Upper lobe of left lung (tissue), 4 donors: Measurements from ENCODE around the gene ARHGEF6.

Experiments
- POLR2A ChIP-seq, 4 donors: fragments of 450-650 bp; IDR thresholded peaks; one replicate each; pipeline ENCODE4 v1.5.1; 2016 to 2017; ENCODE audit warnings: antibody characterized with exemption in 4 of 4, mild to moderate bottlenecking in 2 of 4
- POLR2AphosphoS5 ChIP-seq, 2 donors: sonication (generic); formaldehyde crosslinking; IDR thresholded peaks; one replicate each; pipeline ENCODE4 v1.5.1; 2017; ENCODE audit warnings: antibody characterized with exemption in 2 of 2
- TF ChIP-seq, protein P1 (sequence below), 6 experiments: fragments of 450-650 bp in 4 of 6; fragments of 200-600 bp in 2 of 6; sonication (generic) in 2 of 6; IDR thresholded peaks; one replicate each; pipeline ENCODE4 v1.5.1; 2016 to 2019; ENCODE audit warnings: antibody characterized with exemption in 6 of 6

DNA sequence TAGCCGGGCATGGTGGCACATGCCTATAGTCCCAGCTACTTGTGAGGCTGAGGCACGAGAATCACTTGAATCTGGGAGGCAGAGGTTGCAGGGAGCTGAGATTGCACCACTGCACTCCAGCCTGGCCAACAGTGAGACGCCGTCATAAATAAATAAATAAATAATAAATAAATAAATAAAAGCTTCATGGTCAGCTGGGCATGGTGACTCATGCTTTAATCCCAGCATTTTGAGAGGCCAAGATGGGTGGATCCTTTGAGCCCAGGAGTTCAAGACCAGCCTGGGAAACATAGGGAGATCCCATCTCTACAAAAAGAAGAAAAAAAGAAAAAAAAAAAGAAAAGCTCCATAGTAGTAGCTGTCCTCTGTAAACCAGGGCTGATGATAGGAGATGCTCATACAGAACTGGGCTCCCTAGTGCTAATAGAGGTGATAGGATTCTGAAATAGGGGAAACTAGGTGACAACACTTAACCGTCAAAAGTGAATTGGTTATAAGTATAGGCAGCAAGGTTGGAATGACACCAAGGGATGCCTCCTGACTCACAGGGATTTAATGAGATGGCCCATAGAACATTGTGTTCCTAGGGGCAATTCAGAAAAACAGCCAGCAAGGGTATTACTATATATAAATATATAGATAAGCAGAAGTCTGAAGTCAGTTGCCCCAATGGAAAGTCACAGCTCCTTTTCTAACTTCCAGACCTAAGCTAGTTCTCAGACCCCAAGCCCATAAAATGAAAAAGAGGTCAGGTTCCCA, 41.8 kb upstream of the ARHGEF6 start:
- TF ChIP-seq POLR2A (IDR thresholded peaks at IDR 0.05), result no peak
- TF ChIP-seq POLR2AphosphoS5 (IDR thresholded peaks at IDR 0.05), result no peak
- TF ChIP-seq, protein P1, sequence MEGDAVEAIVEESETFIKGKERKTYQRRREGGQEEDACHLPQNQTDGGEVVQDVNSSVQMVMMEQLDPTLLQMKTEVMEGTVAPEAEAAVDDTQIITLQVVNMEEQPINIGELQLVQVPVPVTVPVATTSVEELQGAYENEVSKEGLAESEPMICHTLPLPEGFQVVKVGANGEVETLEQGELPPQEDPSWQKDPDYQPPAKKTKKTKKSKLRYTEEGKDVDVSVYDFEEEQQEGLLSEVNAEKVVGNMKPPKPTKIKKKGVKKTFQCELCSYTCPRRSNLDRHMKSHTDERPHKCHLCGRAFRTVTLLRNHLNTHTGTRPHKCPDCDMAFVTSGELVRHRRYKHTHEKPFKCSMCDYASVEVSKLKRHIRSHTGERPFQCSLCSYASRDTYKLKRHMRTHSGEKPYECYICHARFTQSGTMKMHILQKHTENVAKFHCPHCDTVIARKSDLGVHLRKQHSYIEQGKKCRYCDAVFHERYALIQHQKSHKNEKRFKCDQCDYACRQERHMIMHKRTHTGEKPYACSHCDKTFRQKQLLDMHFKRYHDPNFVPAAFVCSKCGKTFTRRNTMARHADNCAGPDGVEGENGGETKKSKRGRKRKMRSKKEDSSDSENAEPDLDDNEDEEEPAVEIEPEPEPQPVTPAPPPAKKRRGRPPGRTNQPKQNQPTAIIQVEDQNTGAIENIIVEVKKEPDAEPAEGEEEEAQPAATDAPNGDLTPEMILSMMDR (IDR thresholded peaks at IDR 0.05), result no peak
